ENCODE measurements around the gene OTOG. TPM values are rescaled to one million over a fixed set of nuclear protein-coding genes. Genes with fewer than 3 reads are reported as not detected.

OTOG gene
- total RNA-seq, 1 experiment from 2014 or later: not detected

GRCh38 chr11:17588721-17589120 is 41.7 kb downstream of the OTOG start:
- in situ Hi-C loops (cut with HindIII; ENCODE audit: low pct_unique_long_range_greater_than_20kb, low sequenced_read_pairs): no loop called here

GRCh38 chr11:17590463-17590862 is 43.4 kb downstream of the OTOG start:
- DNase-seq (ENCODE audit: low read depth, low spot score): no peak
- in situ Hi-C loops (cut with HindIII; ENCODE audit: low pct_unique_long_range_greater_than_20kb, low sequenced_read_pairs): no loop called here

More at GRCh38 chr11:17588721-17589120, 41.7 kb downstream of the OTOG start:
- no peak for DNase-seq (ENCODE audit: low read depth, low spot score)

- DNase-seq (ENCODE audit: low read depth, low spot score): no peak
- in situ Hi-C loops (cut with HindIII; ENCODE audit: low pct_unique_long_range_greater_than_20kb, low sequenced_read_pairs): no loop called here
These were observed 44.2 kb downstream of the OTOG start for GRCh38 chr11:17591293-17591692.

GRCh38 chr11:17593466-17594245 is 46.6 kb downstream of the OTOG start:
- DNase-seq (ENCODE audit: low read depth, low spot score): no peak

GRCh38 chr11:17594686-17595192 is 47.7 kb downstream of the OTOG start:
- in situ Hi-C loops (cut with HindIII; ENCODE audit: low pct_unique_long_range_greater_than_20kb, low sequenced_read_pairs): no loop called here
- DNase-seq (ENCODE audit: low read depth, low spot score): no peak

More at GRCh38 chr11:17593466-17594245, 46.6 kb downstream of the OTOG start:
- in situ Hi-C loops (cut with HindIII; ENCODE audit: low pct_unique_long_range_greater_than_20kb, low sequenced_read_pairs): no loop called here

- DNase-seq (ENCODE audit: low read depth, low spot score): no peak
- in situ Hi-C loops (cut with HindIII; ENCODE audit: low pct_unique_long_range_greater_than_20kb, low sequenced_read_pairs): no loop called here
These were observed 48.7 kb downstream of the OTOG start for GRCh38 chr11:17595526-17596309.

GRCh38 chr11:17596310-17596669 is 49.2 kb downstream of the OTOG start:
- in situ Hi-C loops (cut with HindIII; ENCODE audit: low pct_unique_long_range_greater_than_20kb, low sequenced_read_pairs): no loop called here
- no peak for DNase-seq (ENCODE audit: low read depth, low spot score)

GRCh38 chr11:17596711-17597110 is 49.7 kb downstream of the OTOG start:
- DNase-seq (ENCODE audit: low read depth, low spot score): no peak
- in situ Hi-C loops (cut with HindIII; ENCODE audit: low pct_unique_long_range_greater_than_20kb, low sequenced_read_pairs): no loop called here

- in situ Hi-C loops (cut with HindIII; ENCODE audit: low pct_unique_long_range_greater_than_20kb, low sequenced_read_pairs): no loop called here
These were observed 50.7 kb downstream of the OTOG start for GRCh38 chr11:17597770-17598169.

GRCh38 chr11:17598700-17599459 is 51.8 kb downstream of the OTOG start:
- in situ Hi-C loops (cut with HindIII; ENCODE audit: low pct_unique_long_range_greater_than_20kb, low sequenced_read_pairs): no loop called here

More at GRCh38 chr11:17597770-17598169, 50.7 kb downstream of the OTOG start:
- no peak for DNase-seq (ENCODE audit: low read depth, low spot score)

GRCh38 chr11:17599460-17599925 is 52.4 kb downstream of the OTOG start:
- in situ Hi-C loops (cut with HindIII; ENCODE audit: low pct_unique_long_range_greater_than_20kb, low sequenced_read_pairs): no loop called here

More at GRCh38 chr11:17598700-17599459, 51.8 kb downstream of the OTOG start:
- DNase-seq (ENCODE audit: low read depth, low spot score): peak; percentile 71

GRCh38 chr11:17600316-17601255 is 53.5 kb downstream of the OTOG start:
- in situ Hi-C loops (cut with HindIII; ENCODE audit: low pct_unique_long_range_greater_than_20kb, low sequenced_read_pairs): no loop called here
- no peak for DNase-seq (ENCODE audit: low read depth, low spot score)

More at GRCh38 chr11:17599460-17599925, 52.4 kb downstream of the OTOG start:
- no peak for DNase-seq (ENCODE audit: low read depth, low spot score)

GRCh38 chr11:17601256-17601671 is 54.2 kb downstream of the OTOG start:
- DNase-seq (ENCODE audit: low read depth, low spot score): peak; percentile 26
- in situ Hi-C loops (cut with HindIII; ENCODE audit: low pct_unique_long_range_greater_than_20kb, low sequenced_read_pairs): no loop called here

GRCh38 chr11:17601676-17602075 is 54.6 kb downstream of the OTOG start:
- in situ Hi-C loops (cut with HindIII; ENCODE audit: low pct_unique_long_range_greater_than_20kb, low sequenced_read_pairs): no loop called here
- DNase-seq (ENCODE audit: low read depth, low spot score): no peak

- DNase-seq (ENCODE audit: low read depth, low spot score): no peak
- in situ Hi-C loops (cut with HindIII; ENCODE audit: low pct_unique_long_range_greater_than_20kb, low sequenced_read_pairs): no loop called here
These were observed 55.3 kb downstream of the OTOG start for GRCh38 chr11:17602105-17603001.
